Peyer's patch (tissue), 4 donors: ENCODE measurements around the gene DFFB.

Experiments
- POLR2A ChIP-seq, 2 donors: fragments of 450-650 bp; IDR thresholded peaks; one replicate each; pipeline ENCODE4 v1.5.1; 2017; ENCODE audit warnings: antibody characterized with exemption in 2 of 2, mild to moderate bottlenecking in 2 of 2, moderate library complexity in 2 of 2
- TF ChIP-seq, protein P1 (sequence below), 6 experiments: fragments of 450-650 bp in 4 of 6; fragments of 200-600 bp in 2 of 6; sonication (generic) in 1 of 6; IDR thresholded peaks; one replicate each; pipeline ENCODE4 v1.5.1; 2017 to 2019; ENCODE audit warnings: antibody characterized with exemption in 6 of 6, mild to moderate bottlenecking in 3 of 6, moderate library complexity in 1 of 6

- TF ChIP-seq, protein P1, sequence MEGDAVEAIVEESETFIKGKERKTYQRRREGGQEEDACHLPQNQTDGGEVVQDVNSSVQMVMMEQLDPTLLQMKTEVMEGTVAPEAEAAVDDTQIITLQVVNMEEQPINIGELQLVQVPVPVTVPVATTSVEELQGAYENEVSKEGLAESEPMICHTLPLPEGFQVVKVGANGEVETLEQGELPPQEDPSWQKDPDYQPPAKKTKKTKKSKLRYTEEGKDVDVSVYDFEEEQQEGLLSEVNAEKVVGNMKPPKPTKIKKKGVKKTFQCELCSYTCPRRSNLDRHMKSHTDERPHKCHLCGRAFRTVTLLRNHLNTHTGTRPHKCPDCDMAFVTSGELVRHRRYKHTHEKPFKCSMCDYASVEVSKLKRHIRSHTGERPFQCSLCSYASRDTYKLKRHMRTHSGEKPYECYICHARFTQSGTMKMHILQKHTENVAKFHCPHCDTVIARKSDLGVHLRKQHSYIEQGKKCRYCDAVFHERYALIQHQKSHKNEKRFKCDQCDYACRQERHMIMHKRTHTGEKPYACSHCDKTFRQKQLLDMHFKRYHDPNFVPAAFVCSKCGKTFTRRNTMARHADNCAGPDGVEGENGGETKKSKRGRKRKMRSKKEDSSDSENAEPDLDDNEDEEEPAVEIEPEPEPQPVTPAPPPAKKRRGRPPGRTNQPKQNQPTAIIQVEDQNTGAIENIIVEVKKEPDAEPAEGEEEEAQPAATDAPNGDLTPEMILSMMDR (IDR thresholded peaks at IDR 0.05): no peak
- TF ChIP-seq POLR2A (IDR thresholded peaks at IDR 0.05): no peak
These were observed 31.0 kb downstream of the DFFB start for GRCh38 chr1:3888301-3888700.
